Spleen (tissue), 11 donors: ENCODE data around the gene STK24. TPM values are rescaled to one million over a fixed set of nuclear protein-coding genes. Genes with fewer than 3 reads are reported as not detected.

ENCODE experiments used
- DNase-seq: peaks from one replicate; pipeline ENCODE4 v3.0.0-alpha.2; 2020
- H3K27ac ChIP-seq, 8 donors: fragments of 200-600 bp; sonication (generic) in 7 of 8; 1 replicate in 4 of 8; 2 replicates in 4 of 8; pipeline versions ENCODE4 v1.5.0 to v1.8.0; 2016 to 2021; ENCODE audit warnings: inconsistent platforms in 4 of 8, mild to moderate bottlenecking in 4 of 8, moderate library complexity in 1 of 8
- H3K27me3 ChIP-seq, 7 donors: fragments of 200-600 bp; sonication (generic) in 6 of 7; replicated peaks in 1 of 7; 1 replicate in 4 of 7; 2 replicates in 3 of 7; pipeline versions ENCODE4 v1.5.0 to v1.8.0; 2016 to 2021; ENCODE audit warnings: inconsistent platforms in 3 of 7, mild to moderate bottlenecking in 1 of 7
- H3K36me3 ChIP-seq, 6 donors: fragments of 200-600 bp; sonication (generic) in 5 of 6; 1 replicate in 4 of 6; 2 replicates in 2 of 6; pipeline versions ENCODE4 v1.5.0 to v1.8.0; 2016 to 2021; ENCODE audit warnings: inconsistent platforms in 2 of 6
- H3K4me1 ChIP-seq, 6 donors: fragments of 200-600 bp; sonication (generic) in 5 of 6; 1 replicate in 3 of 6; 2 replicates in 3 of 6; pipeline versions ENCODE4 v1.5.0 to v1.8.0; 2016 to 2021; ENCODE audit warnings: inconsistent platforms in 3 of 6
- H3K4me3 ChIP-seq, 8 donors: fragments of 200-600 bp; sonication (generic) in 7 of 8; 1 replicate in 4 of 8; 2 replicates in 4 of 8; pipeline versions ENCODE4 v1.5.0 to v1.8.0; 2016 to 2021; ENCODE audit warnings: inconsistent platforms in 4 of 8, mild to moderate bottlenecking in 4 of 8, moderate library complexity in 2 of 8
- H3K9me3 ChIP-seq, 8 donors: fragments of 200-600 bp; sonication (generic) in 7 of 8; 1 replicate in 4 of 8; 2 replicates in 4 of 8; pipeline versions ENCODE4 v1.5.0 to v1.8.0; 2016 to 2021; ENCODE audit warnings: inconsistent platforms in 4 of 8
- POLR2A ChIP-seq, 3 donors: fragments of 450-650 bp; IDR thresholded peaks; one replicate each; pipeline ENCODE4 v1.5.1; 2017; ENCODE audit warnings: antibody characterized with exemption in 3 of 3, mild to moderate bottlenecking in 1 of 3
- POLR2AphosphoS5 ChIP-seq, 3 donors: sonication (generic); formaldehyde crosslinking; IDR thresholded peaks; one replicate each; pipeline ENCODE4 v1.5.1; 2017; ENCODE audit warnings: antibody characterized with exemption in 3 of 3
- WGBS, 5 donors: extraction: QIAGEN DNeasy Blood & Tissue Kit in 3 of 5; methylation state at CpG; one replicate each; pipeline versions ENCODE4 v1.1.5 to v1.1.7; 2013 to 2018; 5-methylcytosine and 5-hydroxymethylcytosine counted together
- intact Hi-C: fragments of 100-400 bp; cut with DNase I; formaldehyde crosslinking; loops from one replicate; pipeline ENCODE4 v1.15.0; 2023; ENCODE audit warnings: low total_unique reads
- polyA plus RNA-seq, 3 donors: library from polyadenylated mRNA; stranded (reverse); fragments of 200-250 nt; gene quantifications; one replicate each; pipeline ENCODE4 v1.2.1, GENCODE V29; 2013
- total RNA-seq, 7 donors: library from RNA; depleted of rRNA in 3 of 7; stranded (reverse); fragments of >200 nt in 3 of 7; fragmentation: NEBNext Ultra II Directional in 4 of 7; extraction: Animal tissue kit (Norgen Biotek cat#: 25700) in 4 of 7; gene quantifications; one replicate each; pipeline versions ENCODE4 v1.1.0 to v1.2.1, GENCODE V29; 2016 to 2021
- TF ChIP-seq, protein P1 (sequence below), 11 experiments: fragments of 200-600 bp in 7 of 11; fragments of 450-650 bp in 4 of 11; sonication (generic) in 4 of 11; IDR thresholded peaks in 8 of 11; conservative IDR thresholded peaks in 3 of 11; 1 replicate in 7 of 11; 2 replicates in 4 of 11; pipeline versions ENCODE4 v1.4.0 to v1.8.0; 2016 to 2021; ENCODE audit warnings: antibody characterized with exemption in 11 of 11, inconsistent platforms in 4 of 11, mild to moderate bottlenecking in 1 of 11
- donor health status: healthy with polysubstance abuse.
- donor health status: DM: no; HTN: no; CAD: no; lungs with moderate emphysema.
- donor health status: DM: no; HTN: no; CAD: no.
- donor health status: Bipolar disorder and iron deficiency.
- donor health status: healthy.
- donor health status: DM: no; HTN: no; CAD: no.
- donor health status: DM: yes; HTN: yes; CAD: no.

Gene STK24
- total and polyA plus RNA-seq, 10 donors = 36.5 to 132 (median 94.5) TPM

DNA sequence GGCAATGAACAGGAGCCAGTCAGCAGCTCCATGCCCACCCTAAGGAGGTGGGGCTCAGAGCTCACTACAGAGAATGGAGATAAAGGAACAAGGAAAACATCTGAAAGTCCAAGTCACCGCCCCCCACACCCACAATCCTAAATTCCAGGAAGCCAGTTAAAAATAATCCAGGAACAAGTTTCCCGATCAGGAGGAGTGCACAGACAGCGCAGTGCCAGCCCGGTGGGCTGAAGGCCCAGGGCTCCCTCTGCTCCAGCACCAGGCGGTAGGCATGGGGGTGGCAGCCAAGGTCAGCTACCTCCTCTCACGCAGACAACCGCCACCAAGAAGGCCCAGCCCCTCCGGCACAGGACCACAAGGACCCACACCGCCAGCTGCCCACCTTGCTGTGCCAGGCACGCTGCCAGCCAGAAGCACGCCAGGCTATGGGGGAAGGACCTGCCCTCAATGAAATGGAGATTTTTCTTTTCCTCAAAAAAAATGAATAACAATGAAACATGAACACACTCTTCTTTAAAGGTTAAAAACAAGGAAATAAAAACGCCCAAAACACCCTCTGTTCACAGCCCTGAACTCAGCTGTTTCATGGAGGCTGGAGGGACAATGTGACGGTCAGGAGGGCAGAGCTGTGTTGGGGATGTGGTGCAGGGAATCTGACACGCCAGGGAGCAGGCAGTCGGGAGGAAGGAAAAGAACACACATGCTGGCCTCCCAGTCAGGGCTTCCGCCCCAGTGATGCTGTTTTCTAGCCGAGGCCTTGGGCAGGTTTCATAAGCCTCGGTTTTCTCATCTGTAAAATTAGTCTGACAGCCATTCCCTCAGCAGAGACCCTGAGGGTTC is 11.0 kb downstream of the STK24 start:
- intact Hi-C loops = loop anchor here (10.0 kb wide), 1 partner anchor 61 kb away; no protein-coding TSS in a partner anchor

DNA sequence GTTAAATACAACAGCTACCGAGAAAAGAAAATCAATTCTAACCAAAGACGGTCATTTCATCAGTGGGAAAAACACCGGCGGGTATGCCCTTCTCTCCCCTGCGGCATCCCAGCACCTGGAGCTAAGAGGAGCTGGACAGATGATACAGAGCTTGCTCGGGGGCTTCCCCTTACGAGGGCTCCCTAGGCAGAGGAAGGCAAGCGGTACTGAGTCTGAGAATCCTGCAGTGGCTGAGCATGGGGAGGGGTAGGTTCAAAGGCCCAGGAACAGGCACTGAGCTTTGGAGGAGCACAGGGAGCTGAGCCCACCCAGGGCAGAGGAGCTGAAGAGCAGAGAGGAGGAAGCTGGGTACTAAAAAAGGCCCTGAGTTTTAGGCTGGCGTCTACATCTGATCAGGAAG is 12.7 kb downstream of the STK24 start:
- TF ChIP-seq POLR2A (IDR thresholded peaks at IDR 0.05) (no peak), POLR2AphosphoS5 (IDR thresholded peaks at IDR 0.05) (no peak)
- TF ChIP-seq, protein P1, sequence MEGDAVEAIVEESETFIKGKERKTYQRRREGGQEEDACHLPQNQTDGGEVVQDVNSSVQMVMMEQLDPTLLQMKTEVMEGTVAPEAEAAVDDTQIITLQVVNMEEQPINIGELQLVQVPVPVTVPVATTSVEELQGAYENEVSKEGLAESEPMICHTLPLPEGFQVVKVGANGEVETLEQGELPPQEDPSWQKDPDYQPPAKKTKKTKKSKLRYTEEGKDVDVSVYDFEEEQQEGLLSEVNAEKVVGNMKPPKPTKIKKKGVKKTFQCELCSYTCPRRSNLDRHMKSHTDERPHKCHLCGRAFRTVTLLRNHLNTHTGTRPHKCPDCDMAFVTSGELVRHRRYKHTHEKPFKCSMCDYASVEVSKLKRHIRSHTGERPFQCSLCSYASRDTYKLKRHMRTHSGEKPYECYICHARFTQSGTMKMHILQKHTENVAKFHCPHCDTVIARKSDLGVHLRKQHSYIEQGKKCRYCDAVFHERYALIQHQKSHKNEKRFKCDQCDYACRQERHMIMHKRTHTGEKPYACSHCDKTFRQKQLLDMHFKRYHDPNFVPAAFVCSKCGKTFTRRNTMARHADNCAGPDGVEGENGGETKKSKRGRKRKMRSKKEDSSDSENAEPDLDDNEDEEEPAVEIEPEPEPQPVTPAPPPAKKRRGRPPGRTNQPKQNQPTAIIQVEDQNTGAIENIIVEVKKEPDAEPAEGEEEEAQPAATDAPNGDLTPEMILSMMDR (IDR thresholded peaks at IDR 0.05 in 8 of 11, conservative IDR thresholded peaks at IDR 0.05 in 3 of 11) = no peak
- no peak overlapping the region for H3K4me3 ChIP-seq

More for the DNA sequence above, 11.0 kb downstream of the STK24 start:
- H3K4me1 ChIP-seq = peaks cover 65 to 100% (median 99%) of the 10 kb centered on the region in 6 donors
- no peaks in the 10 kb centered on the region for H3K9me3 ChIP-seq
- H3K27ac ChIP-seq = peak overlapping the region; percentile 72 to 97 (median 85)
- DNase-seq = peak; percentile 83
- no peaks in the 10 kb centered on the region for H3K27me3 ChIP-seq
- peak overlapping the region in 1 of 8 donors; percentile 24 for H3K4me3 ChIP-seq
- peaks cover 0 to 4% (median 0%) of the 10 kb centered on the region in 6 donors for H3K36me3 ChIP-seq
- TF ChIP-seq, protein P1 (IDR thresholded peaks at IDR 0.05 in 8 of 11, conservative IDR thresholded peaks at IDR 0.05 in 3 of 11) = peak in 1 of 11 experiments; percentile 7
- TF ChIP-seq POLR2AphosphoS5 (IDR thresholded peaks at IDR 0.05) = peak; percentile 71 to 74 (median 73)
- no peak for TF ChIP-seq POLR2A (IDR thresholded peaks at IDR 0.05)
- 36 to 55% (median 48%) methylated on average over 17 to 18 of the region's 18 CpGs for WGBS, 5 donors

DNA sequence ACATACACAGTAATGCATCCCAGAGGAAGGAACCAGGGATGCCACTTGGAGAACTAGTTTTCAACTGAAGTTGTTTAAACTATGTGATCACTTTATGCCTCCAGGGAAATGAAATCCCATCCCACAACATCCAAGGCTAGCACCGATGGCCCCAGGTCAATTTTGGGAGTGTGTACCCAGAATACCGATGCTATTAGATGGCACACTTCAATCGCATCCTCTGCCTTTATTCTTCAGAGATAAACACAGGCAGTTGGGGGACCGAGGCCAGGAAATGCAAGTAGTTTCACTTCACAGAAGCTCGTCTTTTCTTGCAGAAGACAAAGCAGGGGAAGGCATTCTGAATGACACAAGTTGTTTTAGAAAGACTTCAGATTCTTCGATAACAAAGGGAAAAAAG is 13.8 kb downstream of the STK24 start:
- Histone ChIP-seq H3K4me1 (peaks cover 61 to 100% (median 91%) of the 10 kb centered on the region in 6 donors), H3K27ac (peak overlapping the region in 7 of 8 donors; percentile 12 to 97 (median 77)), H3K4me3 (peak overlapping the region in 4 of 8 donors; percentile 5 to 41 (median 12)), H3K36me3 (peaks cover 0 to 4% (median 0%) of the 10 kb centered on the region in 6 donors), H3K27me3 (no peaks in the 10 kb centered on the region), H3K9me3 (no peaks in the 10 kb centered on the region)
- DNase-seq = no peak
- intact Hi-C loops = loop anchor here (10.0 kb wide), 1 partner anchor 58 kb away; no protein-coding TSS in a partner anchor
- TF ChIP-seq POLR2A (IDR thresholded peaks at IDR 0.05) (no peak), POLR2AphosphoS5 (IDR thresholded peaks at IDR 0.05) (no peak)
- TF ChIP-seq, protein P1 (IDR thresholded peaks at IDR 0.05 in 8 of 11, conservative IDR thresholded peaks at IDR 0.05 in 3 of 11) = no peak
- WGBS, 5 donors = 15 to 32% (median 17%) methylated on average over 6 of the region's 6 CpGs

More for the DNA sequence above, 12.7 kb downstream of the STK24 start:
- H3K36me3 ChIP-seq = peaks cover 0 to 4% (median 0%) of the 10 kb centered on the region in 6 donors
- no peaks in the 10 kb centered on the region for H3K27me3 ChIP-seq
- 46 to 72% (median 70%) methylated on average over 9 of the region's 9 CpGs for WGBS, 5 donors
- intact Hi-C loops = loop anchor here (10.0 kb wide), 1 partner anchor 59 kb away; no protein-coding TSS in a partner anchor
- no peaks in the 10 kb centered on the region for H3K9me3 ChIP-seq
- no peak for DNase-seq
- peak overlapping the region; percentile 16 to 97 (median 85) for H3K27ac ChIP-seq
- H3K4me1 ChIP-seq = peaks cover 55 to 100% (median 91%) of the 10 kb centered on the region in 6 donors

DNA sequence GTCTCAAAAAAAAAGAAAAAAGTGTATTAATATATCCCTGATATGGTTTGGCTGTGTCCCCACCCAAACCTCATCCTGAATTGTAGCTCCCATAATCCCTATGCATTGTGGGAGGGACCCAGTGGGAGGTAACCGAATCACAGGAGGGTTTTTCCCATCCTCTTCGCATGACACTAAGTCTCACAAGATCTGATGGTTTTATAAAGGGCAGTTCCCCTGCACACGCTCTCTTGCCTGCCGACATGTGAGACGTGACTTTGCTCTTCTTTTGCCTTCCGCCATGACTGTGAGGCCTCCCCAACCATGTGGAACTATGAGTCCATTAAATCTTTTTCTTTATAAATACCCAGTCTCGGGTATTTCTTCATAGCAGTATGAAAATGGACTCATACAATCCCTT is 17.7 kb downstream of the STK24 start:
- TF ChIP-seq POLR2AphosphoS5 (IDR thresholded peaks at IDR 0.05) = no peak
- TF ChIP-seq POLR2A (IDR thresholded peaks at IDR 0.05) = no peak
- TF ChIP-seq, protein P1 (IDR thresholded peaks at IDR 0.05 in 8 of 11, conservative IDR thresholded peaks at IDR 0.05 in 3 of 11) = no peak
- intact Hi-C loops = no loop called here
- Histone ChIP-seq H3K27ac (no peak overlapping the region), H3K36me3 (peaks cover 0 to 8% (median 0%) of the 10 kb centered on the region in 6 donors), H3K27me3 (no peaks in the 10 kb centered on the region), H3K4me1 (peaks cover 42 to 100% (median 85%) of the 10 kb centered on the region in 6 donors), H3K4me3 (no peak overlapping the region), H3K9me3 (no peaks in the 10 kb centered on the region)
- WGBS, 5 donors = 88 to 93% (median 91%) methylated on average over 7 of the region's 7 CpGs
- DNase-seq = no peak
